Measurements from ENCODE around the gene ABLIM2. TPM values are rescaled to one million over a fixed set of nuclear protein-coding genes. Genes with fewer than 3 reads are reported as not detected.

ABLIM2 gene
- total RNA-seq, 4 donors from 2014 or later: 4.2 to 28.5 (median 8.7) TPM

DNA sequence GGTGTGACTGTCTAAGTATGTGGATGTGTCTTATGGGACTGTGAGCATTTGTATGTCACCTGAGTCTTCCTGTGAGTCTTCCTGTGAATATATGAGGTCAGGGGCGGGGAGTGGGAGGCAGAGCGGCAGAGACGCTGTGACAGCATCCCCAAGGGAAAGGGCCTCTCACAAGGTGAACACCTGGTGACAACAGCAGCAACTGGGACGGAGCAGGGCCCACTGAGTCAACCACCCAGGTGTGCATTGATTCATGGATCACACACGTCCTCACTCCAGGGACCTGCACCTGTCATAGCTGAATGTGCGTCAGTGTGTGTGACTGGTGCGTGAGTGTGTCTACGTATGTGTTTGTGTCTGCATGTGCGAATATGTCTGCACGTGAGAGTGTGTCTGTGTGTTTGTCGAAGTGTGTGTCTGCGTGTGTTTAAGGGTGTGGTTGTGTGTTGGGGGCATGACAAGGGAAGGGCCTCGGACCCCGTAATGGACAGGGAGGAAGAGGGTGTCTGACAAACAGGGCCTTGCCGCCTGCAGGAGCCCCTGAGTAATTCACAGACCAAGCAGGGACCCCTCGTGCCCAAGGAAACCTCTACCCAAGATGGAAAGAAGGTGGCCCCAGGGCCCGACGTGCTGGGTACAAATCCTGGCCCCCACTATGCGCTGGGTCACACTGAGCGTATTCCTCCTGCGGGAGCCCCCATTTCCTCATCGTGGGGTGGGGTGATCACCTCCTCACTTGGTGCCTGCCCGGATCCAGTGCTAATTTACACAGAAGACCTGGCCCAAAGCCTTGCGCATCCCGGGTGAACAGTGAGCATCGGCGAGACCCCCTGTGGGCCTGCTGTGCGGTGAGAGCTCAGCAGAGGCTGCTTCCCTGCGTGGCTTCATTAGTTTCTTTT lies 76.7 kb downstream of the ABLIM2 start:
- Histone ChIP-seq H3K4me3 (no peak overlapping the region), H3K9me3 (no peaks in the 10 kb centered on the region), H3K4me1 (peaks cover 0 to 16% (median 9%) of the 10 kb centered on the region in 4 donors), H3K27ac (replicated peaks in 1 of 4) (no peak overlapping the region), H3K27me3 (no peaks in the 10 kb centered on the region), H3K36me3 (peaks cover 0 to 17% (median 0%) of the 10 kb centered on the region in 4 donors)
- no peak for DNase-seq (ENCODE audit: extremely low spot score)
- intact Hi-C loops (cut with DNase I): no loop called here
- WGBS: 95% methylated on average over 21 of the region's 29 CpGs
- TF ChIP-seq POLR2A (IDR thresholded peaks at IDR 0.05; ENCODE audit: low read depth): no peak
- no peak for TF ChIP-seq POLR2AphosphoS5 (IDR thresholded peaks at IDR 0.05)
- TF ChIP-seq CTCF (IDR thresholded peaks at IDR 0.05): no peak
- TF ChIP-seq EP300 (IDR thresholded peaks at IDR 0.05): no peak

DNA sequence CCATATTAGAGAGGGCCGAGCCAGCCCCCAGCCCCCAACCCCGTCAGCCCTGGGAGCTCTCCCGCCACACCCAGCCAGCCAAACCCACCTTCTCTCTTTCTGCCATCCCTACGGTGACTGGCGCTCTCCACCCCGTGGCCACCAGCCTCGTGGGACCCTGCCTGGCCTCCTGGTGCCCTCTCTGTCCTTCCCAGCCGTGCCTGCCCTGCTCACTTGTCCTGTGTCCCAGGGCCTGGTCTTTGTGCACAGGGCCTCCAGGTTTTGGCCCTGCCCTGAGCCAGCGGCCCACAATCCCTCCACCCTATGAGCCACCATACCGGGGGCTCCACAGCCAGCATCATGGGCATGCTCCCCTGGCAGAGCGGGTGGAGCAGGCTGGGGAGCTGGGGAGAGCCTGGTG lies 77.4 kb downstream of the ABLIM2 start:
- 89% methylated on average over 11 of the region's 11 CpGs for WGBS
- no peak for DNase-seq (ENCODE audit: extremely low spot score)
- Histone ChIP-seq H3K4me3 (no peak overlapping the region), H3K36me3 (peaks cover 0 to 17% (median 0%) of the 10 kb centered on the region in 4 donors), H3K27me3 (no peaks in the 10 kb centered on the region), H3K4me1 (peaks cover 0 to 10% (median 8%) of the 10 kb centered on the region in 4 donors), H3K9me3 (no peaks in the 10 kb centered on the region), H3K27ac (replicated peaks in 1 of 4) (no peak overlapping the region)
- TF ChIP-seq POLR2A (IDR thresholded peaks at IDR 0.05; ENCODE audit: low read depth) (no peak), POLR2AphosphoS5 (IDR thresholded peaks at IDR 0.05) (no peak), EP300 (IDR thresholded peaks at IDR 0.05) (no peak), CTCF (IDR thresholded peaks at IDR 0.05) (no peak)
- intact Hi-C loops (cut with DNase I): no loop called here

GRCh38 chr4:8080754-8081065 lies 77.9 kb downstream of the ABLIM2 start:
- intact Hi-C loops (cut with DNase I): no loop called here
- H3K4me1 ChIP-seq: peaks cover 0 to 10% (median 8%) of the 10 kb centered on the region in 4 donors
- no peak for DNase-seq (ENCODE audit: extremely low spot score)
- H3K4me3 ChIP-seq: no peak overlapping the region
- no peaks in the 10 kb centered on the region for H3K9me3 ChIP-seq
- no peak overlapping the region for H3K27ac ChIP-seq (replicated peaks in 1 of 4)
- TF ChIP-seq POLR2AphosphoS5 (IDR thresholded peaks at IDR 0.05) (no peak), POLR2A (IDR thresholded peaks at IDR 0.05; ENCODE audit: low read depth) (no peak), EP300 (IDR thresholded peaks at IDR 0.05) (no peak), CTCF (IDR thresholded peaks at IDR 0.05) (no peak)
- WGBS: 100% methylated on average over 2 of the region's 5 CpGs
- H3K36me3 ChIP-seq: peaks cover 0 to 17% (median 0%) of the 10 kb centered on the region in 4 donors
- no peaks in the 10 kb centered on the region for H3K27me3 ChIP-seq

DNA sequence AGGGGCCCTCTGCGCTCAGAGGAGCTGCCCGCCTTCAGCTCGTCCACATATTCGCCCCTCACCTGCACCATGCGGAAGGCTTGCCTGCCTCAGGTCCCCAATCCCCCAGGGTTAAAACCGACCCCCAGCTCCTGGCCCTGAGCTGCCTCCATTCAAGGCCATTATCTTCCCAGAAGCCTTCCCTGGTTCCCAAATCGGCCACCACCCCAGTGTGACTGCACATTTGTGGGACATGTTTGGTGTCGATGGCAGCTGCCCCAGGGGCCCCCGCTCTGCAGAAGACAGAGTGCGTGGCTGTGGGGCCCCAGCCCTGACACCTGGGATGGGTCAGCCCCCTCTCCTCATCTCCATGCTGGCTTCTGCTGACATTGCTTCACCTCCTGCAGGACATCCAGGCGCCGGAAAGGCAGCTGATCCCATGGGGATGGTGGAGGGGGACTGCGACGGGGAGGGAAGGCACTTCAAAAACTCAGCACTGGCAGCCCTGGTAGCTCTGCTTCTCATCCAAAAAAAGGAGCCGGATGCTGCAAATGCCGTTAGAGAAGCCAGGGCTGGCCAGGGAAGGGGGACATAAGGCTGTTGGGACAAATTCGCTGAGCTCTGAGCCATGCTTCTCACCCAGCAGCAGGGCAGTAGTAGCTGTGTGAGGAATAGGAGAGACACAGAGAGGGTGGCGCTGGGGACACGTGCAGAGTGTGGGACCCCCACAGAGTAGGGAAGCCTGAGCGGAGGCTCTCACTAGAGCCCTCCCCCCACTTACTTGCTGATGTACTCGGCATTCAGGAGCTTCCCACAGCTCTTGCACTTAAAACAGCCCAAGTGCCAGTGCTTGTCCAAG lies 78.5 kb downstream of the ABLIM2 start:
- H3K27ac ChIP-seq (replicated peaks in 1 of 4): no peak overlapping the region
- H3K4me1 ChIP-seq: peaks cover 0 to 10% (median 8%) of the 10 kb centered on the region in 4 donors
- H3K9me3 ChIP-seq: no peaks in the 10 kb centered on the region
- no peaks in the 10 kb centered on the region for H3K27me3 ChIP-seq
- 76% methylated on average over 19 of the region's 21 CpGs for WGBS
- TF ChIP-seq POLR2A (IDR thresholded peaks at IDR 0.05; ENCODE audit: low read depth) (no peak), EP300 (IDR thresholded peaks at IDR 0.05) (no peak), POLR2AphosphoS5 (IDR thresholded peaks at IDR 0.05) (no peak), CTCF (IDR thresholded peaks at IDR 0.05) (no peak)
- H3K4me3 ChIP-seq: no peak overlapping the region
- intact Hi-C loops (cut with DNase I): no loop called here
- DNase-seq (ENCODE audit: extremely low spot score): no peak
- H3K36me3 ChIP-seq: peaks cover 0 to 17% (median 0%) of the 10 kb centered on the region in 4 donors
